ENCODE measurements around the gene CFLAR.

DNA sequence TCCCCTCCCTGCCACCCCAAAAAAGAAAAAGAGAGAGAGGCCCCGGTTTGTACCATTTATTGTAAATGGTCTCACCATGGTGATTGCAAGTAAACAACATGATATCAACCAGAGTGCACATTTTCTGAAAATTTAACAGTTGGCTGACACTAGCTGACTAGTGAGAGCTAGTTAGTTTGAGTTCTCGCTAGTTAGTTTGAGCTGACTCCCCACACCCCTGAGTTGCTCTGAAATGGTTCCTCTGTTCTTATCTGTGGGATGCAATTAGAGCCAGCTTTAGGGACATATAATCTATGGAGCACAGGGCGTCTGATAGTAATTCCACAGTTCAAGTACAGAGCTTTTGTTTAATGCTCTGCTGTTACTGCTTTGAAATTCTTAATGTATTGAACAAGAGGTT lies 80.0 kb downstream of the CFLAR start:
- no peak for TF ChIP-seq POLR2A (IDR thresholded peaks at IDR 0.05)
- TF ChIP-seq, protein P1, sequence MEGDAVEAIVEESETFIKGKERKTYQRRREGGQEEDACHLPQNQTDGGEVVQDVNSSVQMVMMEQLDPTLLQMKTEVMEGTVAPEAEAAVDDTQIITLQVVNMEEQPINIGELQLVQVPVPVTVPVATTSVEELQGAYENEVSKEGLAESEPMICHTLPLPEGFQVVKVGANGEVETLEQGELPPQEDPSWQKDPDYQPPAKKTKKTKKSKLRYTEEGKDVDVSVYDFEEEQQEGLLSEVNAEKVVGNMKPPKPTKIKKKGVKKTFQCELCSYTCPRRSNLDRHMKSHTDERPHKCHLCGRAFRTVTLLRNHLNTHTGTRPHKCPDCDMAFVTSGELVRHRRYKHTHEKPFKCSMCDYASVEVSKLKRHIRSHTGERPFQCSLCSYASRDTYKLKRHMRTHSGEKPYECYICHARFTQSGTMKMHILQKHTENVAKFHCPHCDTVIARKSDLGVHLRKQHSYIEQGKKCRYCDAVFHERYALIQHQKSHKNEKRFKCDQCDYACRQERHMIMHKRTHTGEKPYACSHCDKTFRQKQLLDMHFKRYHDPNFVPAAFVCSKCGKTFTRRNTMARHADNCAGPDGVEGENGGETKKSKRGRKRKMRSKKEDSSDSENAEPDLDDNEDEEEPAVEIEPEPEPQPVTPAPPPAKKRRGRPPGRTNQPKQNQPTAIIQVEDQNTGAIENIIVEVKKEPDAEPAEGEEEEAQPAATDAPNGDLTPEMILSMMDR (IDR thresholded peaks at IDR 0.05): no peak

Data from esophagus squamous epithelium (tissue), 4 donors.